Kidney epithelial cell (primary cell): ENCODE results near the gene SLC4A9. TPM values are rescaled to one million over a fixed set of nuclear protein-coding genes. Genes with fewer than 3 reads are reported as not detected.
A peak's percentile ranks its signal among the peaks of the same experiment; 100 is the strongest.

Experiments
- DNase-seq: peaks from one replicate; pipeline ENCODE4 v3.0.0-alpha.2; 2010; ENCODE audit warnings: low read depth
- H3K27me3 ChIP-seq: 2 replicates; pipeline ENCODE4 v1.6.0; 2011; ENCODE audit warnings: low read length; ENCODE audit not compliant: control insufficient read depth, insufficient read depth
- H3K36me3 ChIP-seq: 2 replicates; pipeline ENCODE4 v1.5.1; 2011; ENCODE audit warnings: low read length; ENCODE audit not compliant: control insufficient read depth, insufficient read depth
- H3K4me3 ChIP-seq: 2 replicates; pipeline ENCODE4 v1.5.1; 2011; ENCODE audit warnings: low read depth, mild to moderate bottlenecking, control low read depth, low read length
- CTCF ChIP-seq: IDR thresholded peaks from 2 replicates; pipeline ENCODE4 v1.5.1; 2011; ENCODE audit warnings: mild to moderate bottlenecking, moderate library complexity, low read length, control low read depth, inconsistent platforms; ENCODE audit not compliant: insufficient read depth, poor library complexity, severe bottlenecking
- total RNA-seq: library from RNA; depleted of rRNA; stranded (reverse); fragments of >200 nt; gene quantifications from 2 replicates; pipeline ENCODE4 v1.2.3, GENCODE V29; 2015

Gene SLC4A9
- 0.07 TPM in 1 of 2 replicates, not detected in the other for total RNA-seq

GRCh38 chr5:140360101-140360500, at the start of gene SLC4A9:
Gene SLC4A9, plus strand, starts transcription at chr5:140360194. Its CDS starts 43 bp downstream, at chr5:140360237.
- no peaks in the 10 kb centered on the region for H3K27me3 ChIP-seq
- no peaks in the 10 kb centered on the region for H3K36me3 ChIP-seq
- TF ChIP-seq CTCF, result no peak
- no peak for DNase-seq
- no peak within 1 kb of the TSS for H3K4me3 ChIP-seq

GRCh38 chr5:140310434-140310833, 49.6 kb upstream of the SLC4A9 start:
- Histone ChIP-seq H3K36me3 (no peaks in the 10 kb centered on the region), H3K4me3 (no peak overlapping the region), H3K27me3 (no peaks in the 10 kb centered on the region)
- TF ChIP-seq CTCF, result no peak
- no peak for DNase-seq

GRCh38 chr5:140311011-140311467, 49.0 kb upstream of the SLC4A9 start:
- TF ChIP-seq CTCF, result no peak
- Histone ChIP-seq H3K36me3 (no peaks in the 10 kb centered on the region), H3K4me3 (no peak overlapping the region), H3K27me3 (no peaks in the 10 kb centered on the region)
- peak; percentile 80 for DNase-seq

- H3K4me3 ChIP-seq, result no peak overlapping the region
- DNase-seq, result peak; percentile 76
- TF ChIP-seq CTCF, result no peak
Measured at GRCh38 chr5:140312067-140312790, 47.8 kb upstream of the SLC4A9 start.

GRCh38 chr5:140312791-140313189, 47.2 kb upstream of the SLC4A9 start:
- Histone ChIP-seq H3K36me3 (no peaks in the 10 kb centered on the region), H3K27me3 (no peaks in the 10 kb centered on the region), H3K4me3 (no peak overlapping the region)
- no peak for TF ChIP-seq CTCF
- no peak for DNase-seq

More at GRCh38 chr5:140312067-140312790, 47.8 kb upstream of the SLC4A9 start:
- Histone ChIP-seq H3K27me3 (no peaks in the 10 kb centered on the region), H3K36me3 (no peaks in the 10 kb centered on the region)

- no peak for DNase-seq
- Histone ChIP-seq H3K4me3 (no peak overlapping the region), H3K27me3 (no peaks in the 10 kb centered on the region), H3K36me3 (no peaks in the 10 kb centered on the region)
- no peak for TF ChIP-seq CTCF
Measured at GRCh38 chr5:140317859-140318258, 42.1 kb upstream of the SLC4A9 start.
